K562 (cell line): ENCODE measurements around the gene PPM1F. TPM values are rescaled to one million over a fixed set of nuclear protein-coding genes. Genes with fewer than 3 reads are reported as not detected.
A peak's percentile ranks its signal among the peaks of the same experiment; 100 is the strongest.

Experiments used
- DLX4 ChIP-seq: fragments of 250-450 bp; sonication (Bioruptor Pico); IDR thresholded peaks from 2 replicates; pipeline ENCODE4 v1.6.1; 2021; ENCODE audit warnings: mild to moderate bottlenecking
- ESRRA ChIP-seq: fragments of 450-650 bp; IDR thresholded peaks from 2 replicates; pipeline ENCODE4 v1.6.1; 2014; ENCODE audit warnings: low read depth, mild to moderate bottlenecking, moderate library complexity, borderline replicate concordance
- ETS2 ChIP-seq: IDR thresholded peaks from 2 replicates; pipeline ENCODE4 v1.6.1; 2016; ENCODE audit warnings: borderline replicate concordance, missing genetic modification characterization, mild to moderate bottlenecking, moderate library complexity, missing compliant biosample characterization; ENCODE audit not compliant: poor library complexity, severe bottlenecking
- GTF2B ChIP-seq: IDR thresholded peaks from 2 replicates; pipeline ENCODE4 v1.6.1; 2011; ENCODE audit not compliant: insufficient read length; ENCODE audit errors: extremely low read depth
- KLF13 ChIP-seq: fragments of 450-650 bp; IDR thresholded peaks from 2 replicates; pipeline ENCODE4 v1.6.1; 2016; ENCODE audit warnings: missing genetic modification characterization, low read depth, mild to moderate bottlenecking, missing compliant biosample characterization, moderate library complexity, borderline replicate concordance
- MBD1 ChIP-seq: fragments of 250-450 bp; sonication (Bioruptor Pico); IDR thresholded peaks from 2 replicates; pipeline ENCODE4 v1.8.0; 2022; ENCODE audit warnings: inconsistent platforms
- MYNN ChIP-seq, 2 experiments: sonication (generic); formaldehyde crosslinking in 1 of 2; IDR thresholded peaks; 2 replicates each; pipeline versions ENCODE4 v1.5.0 to v1.6.1; 2016 to 2020; ENCODE audit warnings: antibody characterized with exemption in 1 of 2, missing genetic modification reagents in 1 of 2
- NCOR1 ChIP-seq: fragments of 450-650 bp; IDR thresholded peaks from 2 replicates; pipeline ENCODE4 v1.6.1; 2016; ENCODE audit warnings: mild to moderate bottlenecking, moderate library complexity
- OTX1 ChIP-seq: fragments of 450-650 bp; formaldehyde crosslinking; IDR thresholded peaks from 2 replicates; pipeline ENCODE4 v1.4.0; 2022; ENCODE audit warnings: mild to moderate bottlenecking
- RNF2 ChIP-seq: sonication (generic); IDR thresholded peaks from 2 replicates; pipeline ENCODE4 v1.6.1; 2016
- RREB1 ChIP-seq: fragments of 250-450 bp; sonication (Bioruptor Pico); IDR thresholded peaks from 2 replicates; pipeline ENCODE4 v1.4.0; 2020
- SAFB2 ChIP-seq: fragments of 200-400 bp; formaldehyde crosslinking; IDR thresholded peaks from 2 replicates; pipeline ENCODE4 v1.6.1; 2018; ENCODE audit warnings: borderline replicate concordance, low read length, low read depth, moderate library complexity; ENCODE audit not compliant: severe bottlenecking
- STAG1 ChIP-seq: sonication (generic); formaldehyde crosslinking; IDR thresholded peaks from 2 replicates; pipeline ENCODE4 v1.5.0; 2020; ENCODE audit warnings: missing genetic modification reagents, borderline replicate concordance
- TCF15 ChIP-seq: fragments of 250-450 bp; sonication (Bioruptor Pico); IDR thresholded peaks from 2 replicates; pipeline ENCODE4 v1.8.0; 2022; ENCODE audit warnings: moderate library complexity, mild to moderate bottlenecking, inconsistent platforms
- ZNF274 ChIP-seq: IDR thresholded peaks from 2 replicates; pipeline ENCODE4 v1.6.1; 2011; ENCODE audit warnings: low read depth, mild to moderate bottlenecking, low read length, moderate library complexity, borderline replicate concordance
- ZNF280A ChIP-seq: fragments of 450-650 bp; IDR thresholded peaks from 2 replicates; pipeline ENCODE4 v1.6.1; 2018; ENCODE audit warnings: mild to moderate bottlenecking, low read depth; ENCODE audit not compliant: partially characterized antibody
- ZNF324 ChIP-seq: fragments of 250-450 bp; sonication (Bioruptor Pico); IDR thresholded peaks from 2 replicates; pipeline ENCODE4 v1.4.0; 2020; ENCODE audit warnings: mild to moderate bottlenecking
- polyA plus RNA-seq, 8 experiments: library from polyadenylated mRNA; depleted of rRNA in 4 of 8; stranded (reverse) in 5 of 8; unstranded in 3 of 8; fragments of >200 nt; fragmentation: Nextera tagmentation in 2 of 8; fragmentation: Illumina TruSeq in 1 of 8; extraction: Ambion mirVana in 2 of 8; extraction: Trizol in 1 of 8; gene quantifications; 2 replicates each; pipeline versions ENCODE4 v1.2.1 to v1.2.3, GENCODE V29; 2011 to 2014; ENCODE audit warnings: inconsistent platforms in 1 of 8, missing spikeins in 1 of 8
- total RNA-seq, 7 experiments: library from RNA; depleted of rRNA in 6 of 7; stranded (reverse); fragments of >200 nt in 6 of 7; fragmentation: Illumina TruSeq in 2 of 7; extraction: Trizol in 2 of 7; gene quantifications; 2 replicates each; pipeline versions ENCODE4 v1.2.1 to v1.2.3, GENCODE V29; 2011 to 2021; ENCODE audit warnings: low replicate concordance in 1 of 7

Gene PPM1F
- total and polyA plus RNA-seq, 9 of the 15 experiments (the other 6 are each of a cell fraction or from before 2014, with no cell fraction given): 2.1 to 159 (median 64.0) TPM

- TF ChIP-seq MBD1 (CRISPR knock-in tag): no peak
- no peak for TF ChIP-seq ESRRA
- TF ChIP-seq ZNF274: no peak
- no peak for TF ChIP-seq NCOR1
- no peak for TF ChIP-seq GTF2B
- no peak for TF ChIP-seq STAG1
- TF ChIP-seq SAFB2: no peak
- TF ChIP-seq ETS2 (tag): no peak
- TF ChIP-seq ZNF280A: no peak
- TF ChIP-seq TCF15: no peak
- TF ChIP-seq DLX4 (CRISPR knock-in tag): no peak
- no peak for TF ChIP-seq MYNN (IDR thresholded peaks at IDR 0.05)
- no peak for TF ChIP-seq MYNN (CRISPR knock-in tag; IDR thresholded peaks at IDR 0.05)
- TF ChIP-seq OTX1: no peak
- no peak for TF ChIP-seq KLF13 (tag)
- TF ChIP-seq ZNF324 (CRISPR knock-in tag): no peak
- TF ChIP-seq RNF2: no peak
- TF ChIP-seq RREB1 (CRISPR knock-in tag): 0 out of 2 replicates have a peak, but pooled peaks have one; percentile 76
Measured at GRCh38 chr22:21928048-21928447, 24.6 kb downstream of the PPM1F start (continued).
